IMR-90 (cell line): Measurements from ENCODE around the gene MICAL3. TPM values are rescaled to one million over a fixed set of nuclear protein-coding genes. Genes with fewer than 3 reads are reported as not detected.

Experiments
- ATAC-seq: fragments of 200-7000 bp; cut with Tn5 transposase; 2 replicates; pipeline ENCODE4 v1.9.1; 2020; ENCODE audit warnings: low read depth, mild to moderate bottlenecking, moderate library complexity
- BruUV-seq: library from RNA; stranded (reverse); fragments of 400-500 nt; replicated peaks from 2 replicates; lab custom pipeline; 2021; lab: Mats Ljungman, UMichigan
- CTCF ChIA-PET: fragments of 300-600 bp; formaldehyde crosslinking; extraction: SDS; loops from one replicate; lab custom pipeline; 2021; ENCODE audit warnings: antibody characterized with exemption; lab: Yijun Ruan, JAX
- POLR2A ChIA-PET: fragments of 300-600 bp; sonication (Branson Sonifier 250); formaldehyde crosslinking; loops from one replicate; lab custom pipeline; 2022; ENCODE audit warnings: antibody characterized with exemption; ENCODE audit not compliant: unreplicated experiment; lab: Charles Lee
- DNase-seq: peaks from one replicate; pipeline ENCODE4 v3.0.0; 2013
- H2AFZ ChIP-seq: replicated peaks from 2 replicates; pipeline ENCODE3; 2013; ENCODE audit warnings: low read length, mild to moderate bottlenecking; ENCODE audit not compliant: poor library complexity
- H2AK5ac ChIP-seq: 2 replicates; pipeline ENCODE4 v1.6.1; 2013; ENCODE audit warnings: low read depth, low read length, inconsistent platforms
- H2AK9ac ChIP-seq: replicated peaks from 2 replicates; pipeline ENCODE3; 2013; ENCODE audit warnings: mild to moderate bottlenecking, low read depth, low read length, moderate library complexity; ENCODE audit not compliant: poor library complexity
- H2BK120ac ChIP-seq: 2 replicates; pipeline ENCODE4 v1.6.1; 2013; ENCODE audit warnings: low read depth, low read length, inconsistent platforms
- H2BK15ac ChIP-seq: 3 replicates; pipeline ENCODE4 v1.6.1; 2013; ENCODE audit warnings: low read depth, low read length, inconsistent platforms
- H2BK20ac ChIP-seq: 2 replicates; pipeline ENCODE4 v1.6.1; 2013; ENCODE audit warnings: low read depth, mild to moderate bottlenecking, inconsistent platforms, low read length, moderate library complexity
- H2BK5ac ChIP-seq: 2 replicates; pipeline ENCODE4 v1.6.1; 2013; ENCODE audit warnings: mild to moderate bottlenecking, low read depth, low read length, inconsistent platforms; ENCODE audit not compliant: poor library complexity, severe bottlenecking
- H3K14ac ChIP-seq: replicated peaks from 2 replicates; pipeline ENCODE4 v1.6.1; 2013; ENCODE audit warnings: low read depth, low read length, inconsistent platforms
- H3K18ac ChIP-seq: 2 replicates; pipeline ENCODE4 v1.6.1; 2013; ENCODE audit warnings: low read depth, low read length, control low read depth
- H3K23ac ChIP-seq: 2 replicates; pipeline ENCODE4 v1.6.1; 2013; ENCODE audit warnings: low read depth, low read length, inconsistent platforms
- H3K27ac ChIP-seq: 2 replicates; pipeline ENCODE4 v1.5.1; 2013; ENCODE audit warnings: mild to moderate bottlenecking, control low read depth, low read length; ENCODE audit not compliant: insufficient read depth
- H3K27me3 ChIP-seq: 2 replicates; pipeline ENCODE4 v1.6.1; 2013; ENCODE audit warnings: low read length; ENCODE audit not compliant: control insufficient read depth, insufficient read depth
- H3K36me3 ChIP-seq: 2 replicates; pipeline ENCODE4 v1.6.1; 2013; ENCODE audit warnings: low read length, mixed read lengths; ENCODE audit not compliant: control insufficient read depth, insufficient read depth
- H3K4ac ChIP-seq: 2 replicates; pipeline ENCODE4 v1.6.1; 2013; ENCODE audit warnings: low read depth, low read length, inconsistent platforms
- H3K4me1 ChIP-seq: 2 replicates; pipeline ENCODE4 v1.6.1; 2013; ENCODE audit warnings: low read length, mixed read lengths; ENCODE audit not compliant: control insufficient read depth, insufficient read depth
- H3K4me2 ChIP-seq: 2 replicates; pipeline ENCODE4 v1.6.1; 2013; ENCODE audit warnings: low read depth, mild to moderate bottlenecking, control low read depth, low read length, moderate library complexity
- H3K4me3 ChIP-seq: 2 replicates; pipeline ENCODE4 v1.5.1; 2013; ENCODE audit warnings: low read depth, mild to moderate bottlenecking, control low read depth, low read length, moderate library complexity; ENCODE audit not compliant: insufficient read depth
- H3K56ac ChIP-seq: 2 replicates; pipeline ENCODE4 v1.6.1; 2013; ENCODE audit warnings: low read length, inconsistent platforms; ENCODE audit not compliant: insufficient read depth; ENCODE audit errors: extremely low read depth
- H3K79me1 ChIP-seq, 2 experiments: 2 replicates each; pipeline ENCODE4 v1.6.1; 2013; ENCODE audit warnings: low read length in 2 of 2, inconsistent platforms in 1 of 2, low read depth in 1 of 2
- H3K9ac ChIP-seq: 2 replicates; pipeline ENCODE4 v1.6.1; 2013; ENCODE audit warnings: low read depth, low read length, control low read depth
- H3K9me1 ChIP-seq: 2 replicates; pipeline ENCODE4 v1.6.1; 2013; ENCODE audit warnings: low read length, inconsistent platforms; ENCODE audit not compliant: insufficient read depth
- H3K9me3 ChIP-seq: 2 replicates; pipeline ENCODE4 v1.6.1; 2013; ENCODE audit warnings: low read length; ENCODE audit not compliant: control insufficient read depth, insufficient read depth
- H4K20me1 ChIP-seq: 2 replicates; pipeline ENCODE4 v1.6.1; 2013; ENCODE audit warnings: low read length, inconsistent platforms; ENCODE audit not compliant: insufficient read depth
- H4K5ac ChIP-seq: 2 replicates; pipeline ENCODE4 v1.6.1; 2013; ENCODE audit warnings: mild to moderate bottlenecking, low read depth, low read length, control low read depth
- H4K8ac ChIP-seq, 2 experiments: 2 replicates each; pipeline ENCODE4 v1.6.1; 2013; ENCODE audit warnings: low read depth in 2 of 2, low read length in 2 of 2, control low read depth in 1 of 2, inconsistent platforms in 1 of 2
- H4K91ac ChIP-seq: 2 replicates; pipeline ENCODE4 v1.6.1; 2013; ENCODE audit warnings: low read depth, low read length, inconsistent platforms; ENCODE audit not compliant: insufficient read depth
- BHLHE40 ChIP-seq: fragments of 150-350 bp; IDR thresholded peaks from 2 replicates; pipeline ENCODE4 v1.6.1; 2016; ENCODE audit warnings: mild to moderate bottlenecking, low read depth, low read length
- CHD1 ChIP-seq: IDR thresholded peaks from 2 replicates; pipeline ENCODE4 v1.6.1; 2012; ENCODE audit warnings: low read depth, low read length, improper control_type of control experiment
- NFE2L2 ChIP-seq: fragments of 150-350 bp; IDR thresholded peaks from 2 replicates; pipeline ENCODE4 v1.6.1; 2016; ENCODE audit warnings: low read depth, mild to moderate bottlenecking, low read length
- RAD21 ChIP-seq: IDR thresholded peaks from 2 replicates; pipeline ENCODE4 v1.6.1; 2012; ENCODE audit warnings: low read length, improper control_type of control experiment
- RCOR1 ChIP-seq: IDR thresholded peaks from 2 replicates; pipeline ENCODE4 v1.6.1; 2012; ENCODE audit warnings: mild to moderate bottlenecking, low read length, improper control_type of control experiment; ENCODE audit not compliant: insufficient replicate concordance
- RFX5 ChIP-seq: IDR thresholded peaks from 2 replicates; pipeline ENCODE4 v1.8.0; 2012; ENCODE audit warnings: low read depth, mild to moderate bottlenecking, low read length, moderate library complexity
- WGBS, 2 experiments: methylation state at CpG; one replicate each; pipeline versions ENCODE4 v1.1.5 to v1.1.7; 2013; ENCODE audit warnings: missing lambda C conversion rate in 2 of 2; ENCODE audit not compliant: insufficient read length in 1 of 2; ENCODE audit errors: extremely low coverage in 2 of 2; 5-methylcytosine and 5-hydroxymethylcytosine counted together
- dilution Hi-C: fragments of 300-500 bp; cut with HindIII; formaldehyde crosslinking; loops from one replicate; pipeline ENCODE4 v1.14.3; 2018; ENCODE audit warnings: low sequenced_read_pairs; ENCODE audit not compliant: unreplicated experiment
- in situ Hi-C: fragments of 300-500 bp; cut with MboI; formaldehyde crosslinking; loops from 3 replicates; pipeline ENCODE4 v1.14.3; 2019; ENCODE audit warnings: low sequenced_read_pairs, inconsistent platforms, mixed read lengths
- intact Hi-C: fragments of 100-400 bp; cut with micrococcal nuclease; formaldehyde crosslinking; loops from 2 replicates; pipeline ENCODE4 v1.10.0; 2022
- polyA plus RNA-seq, 3 experiments: library from polyadenylated mRNA; depleted of rRNA; stranded (reverse); fragments of >200 nt; gene quantifications; 2 replicates each; pipeline ENCODE4 v1.2.3, GENCODE V29; 2012; ENCODE audit warnings: low replicate concordance in 1 of 3
- total RNA-seq: library from RNA; depleted of rRNA; stranded (reverse); fragments of >200 nt; gene quantifications from 2 replicates; pipeline ENCODE4 v1.2.3, GENCODE V29; 2012

The MICAL3 gene
- total and polyA plus RNA-seq, 2 of the 4 experiments (the other 2 are of a cell fraction): 17.6 to 26.8 TPM

DNA sequence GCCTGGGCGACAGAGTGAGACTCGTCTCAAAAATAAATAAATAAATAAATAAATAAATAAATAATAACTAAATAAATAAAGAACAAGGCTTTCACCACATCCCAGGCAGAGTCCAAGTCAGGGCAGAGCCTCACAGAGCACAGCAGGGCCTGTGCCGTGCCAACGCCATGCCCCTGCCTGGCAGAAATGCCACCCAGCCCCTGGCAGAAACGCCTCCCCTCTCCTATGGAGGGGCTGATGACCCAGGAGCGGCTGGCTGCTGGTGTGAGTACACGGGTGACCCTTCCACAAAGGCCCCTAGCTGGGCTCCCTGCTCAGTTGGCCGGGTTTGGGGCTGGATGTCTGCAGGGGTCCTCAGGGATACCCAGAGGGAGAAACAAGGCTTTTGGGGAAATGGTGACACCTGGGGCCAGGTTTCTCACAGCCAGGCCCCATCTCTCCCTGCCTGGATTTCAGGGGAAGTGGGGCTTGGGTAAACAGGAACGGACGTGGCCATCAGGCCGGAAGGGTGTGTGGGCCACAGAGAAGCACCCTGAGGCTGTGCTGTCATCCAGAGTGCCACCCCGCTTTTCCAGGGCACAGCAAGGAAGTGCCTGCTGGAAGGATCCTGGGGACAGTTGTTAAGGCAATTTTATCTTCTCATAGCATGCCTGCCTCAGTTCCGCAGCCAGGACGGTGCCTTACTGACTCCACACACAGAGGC lies 255.2 kb downstream of the MICAL3 start:
- CTCF ChIA-PET: no interaction called here
- Histone ChIP-seq H3K4me2 (no peak overlapping the region), H2BK15ac (no peak overlapping the region), H4K91ac (no peak overlapping the region), H3K56ac (no peak overlapping the region), H3K9ac (no peak overlapping the region), H4K5ac (no peak overlapping the region), H2AK5ac (no peak overlapping the region), H2BK5ac (no peak overlapping the region), H3K36me3 (no peaks in the 10 kb centered on the region), H3K4ac (no peak overlapping the region), H2BK20ac (no peak overlapping the region), H3K79me1 (peaks cover 24 to 68% of the 10 kb centered on the region in 2 experiments), H4K20me1 (peaks cover 69% of the 10 kb centered on the region), H3K9me1 (peaks cover 18% of the 10 kb centered on the region; the same call in 1 of the 2 replicates), H3K4me1 (peaks cover 15% of the 10 kb centered on the region), H2BK120ac (no peak overlapping the region), H3K4me3 (no peak overlapping the region), H3K23ac (no peak overlapping the region), H3K27ac (no peak overlapping the region), H4K8ac (no peak overlapping the region), H3K18ac (no peak overlapping the region), H3K14ac (no peak overlapping the region), H2AK9ac (no peak overlapping the region), H2AFZ (no peak overlapping the region), H3K9me3 (no peaks in the 10 kb centered on the region), H3K27me3 (no peaks in the 10 kb centered on the region)
- intact Hi-C loops (no loop called here), dilution Hi-C loops (no loop called here), in situ Hi-C loops (no loop called here)
- ATAC-seq: no peak
- POLR2A ChIA-PET: no interaction called here
- TF ChIP-seq RCOR1 (no peak), RAD21 (no peak), NFE2L2 (no peak), CHD1 (no peak), RFX5 (no peak), BHLHE40 (no peak)
- DNase-seq: no peak
- 80% methylated on average over 1 of the region's 14 CpGs; no CpG with 5 or more reads in 1 of the 2 experiments for WGBS, 2 experiments
- BruUV-seq: no TSS peak
